Fibroblast of lung (primary cell): Measurements from ENCODE around the gene AZGP1. TPM values are rescaled to one million over a fixed set of nuclear protein-coding genes. Genes with fewer than 3 reads are reported as not detected.
A peak's percentile ranks its signal among the peaks of the same experiment; 100 is the strongest.

Experiments used
- DNase-seq, 2 donors: peaks; one replicate each; pipeline versions ENCODE4 v3.0.0 to v3.0.0-alpha.2; 2010; ENCODE audit warnings: low read depth in 2 of 2
- H2AFZ ChIP-seq: 2 replicates; pipeline ENCODE4 v1.5.1; 2012; ENCODE audit warnings: low read length, control low read depth, inconsistent platforms
- H3K27ac ChIP-seq: 2 replicates; pipeline ENCODE4 v1.5.1; 2011; ENCODE audit warnings: low read length, control low read depth; ENCODE audit not compliant: insufficient read depth
- H3K27me3 ChIP-seq: 2 replicates; pipeline ENCODE4 v1.5.1; 2011; ENCODE audit warnings: mild to moderate bottlenecking, low read length; ENCODE audit not compliant: control insufficient read depth, insufficient read depth
- H3K36me3 ChIP-seq: 2 replicates; pipeline ENCODE4 v1.5.1; 2011; ENCODE audit warnings: low read length; ENCODE audit not compliant: control insufficient read depth, insufficient read depth
- H3K4me1 ChIP-seq: 2 replicates; pipeline ENCODE4 v1.5.1; 2011; ENCODE audit warnings: low read length; ENCODE audit not compliant: control insufficient read depth, insufficient read depth; ENCODE audit errors: extremely low read depth
- H3K4me2 ChIP-seq: 2 replicates; pipeline ENCODE4 v1.5.1; 2011; ENCODE audit warnings: low read length, control low read depth; ENCODE audit not compliant: insufficient read depth; ENCODE audit errors: extremely low read depth
- H3K4me3 ChIP-seq, 4 experiments: fragments of 200-600 bp in 1 of 4; sonication (generic) in 1 of 4; replicated peaks in 1 of 4; 2 replicates each; pipeline ENCODE4 v1.5.1; 2011 to 2016; ENCODE audit warnings: low read length in 4 of 4, low read depth in 3 of 4, mild to moderate bottlenecking in 3 of 4, control low read depth in 2 of 4, inconsistent platforms in 1 of 4, mixed read lengths in 1 of 4; ENCODE audit not compliant: insufficient read depth in 1 of 4; ENCODE audit errors: control extremely low read depth in 1 of 4
- H3K79me2 ChIP-seq: 2 replicates; pipeline ENCODE4 v1.5.1; 2012; ENCODE audit warnings: mild to moderate bottlenecking, low read length, inconsistent platforms; ENCODE audit not compliant: control insufficient read depth, insufficient read depth
- H3K9ac ChIP-seq: 2 replicates; pipeline ENCODE4 v1.5.1; 2011; ENCODE audit warnings: mild to moderate bottlenecking, low read length, control low read depth; ENCODE audit not compliant: insufficient read depth
- H3K9me3 ChIP-seq: 2 replicates; pipeline ENCODE4 v1.5.1; 2012; ENCODE audit warnings: low read depth, low read length; ENCODE audit not compliant: control insufficient read depth, insufficient read depth
- H4K20me1 ChIP-seq: 2 replicates; pipeline ENCODE4 v1.5.1; 2011; ENCODE audit warnings: low read length; ENCODE audit not compliant: control insufficient read depth, insufficient read depth; ENCODE audit errors: extremely low read depth
- EZH2 ChIP-seq: IDR thresholded peaks from 2 replicates; pipeline ENCODE4 v1.5.1; 2012; ENCODE audit warnings: low read length, control low read depth, mild to moderate bottlenecking; ENCODE audit errors: missing control alignments
- polyA minus RNA-seq: library from RNA; depleted of rRNA, polyadenylated mRNA; stranded (reverse); fragments of >200 nt; gene quantifications from 2 replicates; pipeline ENCODE4 v1.2.3, GENCODE V29; 2011; ENCODE audit warnings: low replicate concordance
- polyA plus RNA-seq, 2 donors: library from polyadenylated mRNA; depleted of rRNA in 1 of 2; stranded (reverse) in 1 of 2; unstranded in 1 of 2; fragments of >200 nt; gene quantifications; 2 replicates each; pipeline ENCODE4 v1.2.1, GENCODE V29; 2011 to 2012; ENCODE audit warnings: missing spikeins in 1 of 2
- total RNA-seq: library from RNA; depleted of rRNA; stranded (reverse); fragments of >200 nt; gene quantifications from 2 replicates; pipeline ENCODE4 v1.2.1, GENCODE V29; 2014
- TF ChIP-seq, protein P1 (sequence below), 2 donors: IDR thresholded peaks in 1 of 2; conservative IDR thresholded peaks in 1 of 2; 1 replicate in 1 of 2; 2 replicates in 1 of 2; pipeline ENCODE4 v1.5.1; 2011 to 2012; ENCODE audit warnings: low read length in 2 of 2, control low read depth in 1 of 2, inconsistent platforms in 1 of 2, low read depth in 1 of 2, mild to moderate bottlenecking in 1 of 2

AZGP1 gene
- total RNA-seq = not detected in 2 replicates
- not detected in 2 replicates for polyA plus RNA-seq
- not detected in 2 replicates for polyA plus RNA-seq (2012)
- not detected in 2 replicates for polyA minus RNA-seq

DNA sequence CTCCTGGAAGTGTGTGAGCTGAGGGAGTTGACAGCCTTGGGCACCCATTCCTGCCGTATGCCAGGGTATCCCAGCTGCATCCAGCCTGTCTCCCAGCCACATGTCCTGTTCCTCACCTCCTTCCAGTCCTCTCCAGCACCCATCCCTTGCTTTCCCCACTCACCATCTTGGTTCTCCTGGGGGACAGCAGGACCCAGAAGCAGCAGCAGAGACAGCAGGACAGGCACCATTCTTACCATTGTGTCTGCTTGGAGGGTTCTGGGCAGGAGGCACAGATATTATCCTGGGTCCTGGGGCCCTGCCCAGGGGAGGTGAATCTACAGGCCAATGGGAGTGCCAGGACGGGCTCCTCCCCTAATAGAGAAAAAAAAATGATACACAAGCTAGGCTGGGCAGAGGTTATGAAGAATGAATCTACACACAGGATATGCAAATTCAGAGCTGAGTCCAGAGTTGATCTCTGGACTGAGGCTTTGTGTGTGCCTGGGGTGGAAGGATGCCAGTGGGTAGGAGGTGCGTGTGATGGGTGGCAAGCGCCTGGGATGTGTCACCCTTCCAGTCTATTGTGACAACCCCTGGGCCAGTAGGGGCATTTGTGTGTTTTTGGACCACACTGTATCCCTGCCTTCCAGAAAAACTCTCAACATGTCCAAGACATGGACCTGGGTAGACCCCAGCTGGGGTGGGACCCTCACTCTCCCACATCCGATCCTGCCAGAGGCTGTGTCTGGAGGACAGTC, at the start of gene AZGP1:
AZGP1 (minus strand) TSS at position 250 of the 740 bp plus-strand sequence; CDS start at position 239, 11 bp downstream.
- no peaks in the 10 kb centered on the region for H3K79me2 ChIP-seq
- no peaks in the 10 kb centered on the region for H3K27me3 ChIP-seq
- TF ChIP-seq EZH2 = no peak
- TF ChIP-seq, protein P1, sequence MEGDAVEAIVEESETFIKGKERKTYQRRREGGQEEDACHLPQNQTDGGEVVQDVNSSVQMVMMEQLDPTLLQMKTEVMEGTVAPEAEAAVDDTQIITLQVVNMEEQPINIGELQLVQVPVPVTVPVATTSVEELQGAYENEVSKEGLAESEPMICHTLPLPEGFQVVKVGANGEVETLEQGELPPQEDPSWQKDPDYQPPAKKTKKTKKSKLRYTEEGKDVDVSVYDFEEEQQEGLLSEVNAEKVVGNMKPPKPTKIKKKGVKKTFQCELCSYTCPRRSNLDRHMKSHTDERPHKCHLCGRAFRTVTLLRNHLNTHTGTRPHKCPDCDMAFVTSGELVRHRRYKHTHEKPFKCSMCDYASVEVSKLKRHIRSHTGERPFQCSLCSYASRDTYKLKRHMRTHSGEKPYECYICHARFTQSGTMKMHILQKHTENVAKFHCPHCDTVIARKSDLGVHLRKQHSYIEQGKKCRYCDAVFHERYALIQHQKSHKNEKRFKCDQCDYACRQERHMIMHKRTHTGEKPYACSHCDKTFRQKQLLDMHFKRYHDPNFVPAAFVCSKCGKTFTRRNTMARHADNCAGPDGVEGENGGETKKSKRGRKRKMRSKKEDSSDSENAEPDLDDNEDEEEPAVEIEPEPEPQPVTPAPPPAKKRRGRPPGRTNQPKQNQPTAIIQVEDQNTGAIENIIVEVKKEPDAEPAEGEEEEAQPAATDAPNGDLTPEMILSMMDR (conservative IDR thresholded peaks at IDR 0.05 in 1 of 2, IDR thresholded peaks at IDR 0.05 in 1 of 2; ENCODE audit: low read depth in 1 of 2, low read length in 2 of 2) = no peak
- no peaks in the 10 kb centered on the region for H4K20me1 ChIP-seq
- H2AFZ ChIP-seq = no peak within 1 kb of the TSS
- H3K27ac ChIP-seq = no peak within 1 kb of the TSS
- no peaks in the 10 kb centered on the region for H3K4me1 ChIP-seq
- peak in 1 of 2 donors; percentile 4 for DNase-seq
- no peaks in the 10 kb centered on the region for H3K9me3 ChIP-seq
- H3K36me3 ChIP-seq = no peaks in the 10 kb centered on the region
- H3K9ac ChIP-seq = no peak within 1 kb of the TSS
- no peak within 1 kb of the TSS for H3K4me2 ChIP-seq
- H3K4me3 ChIP-seq = no peak within 1 kb of the TSS

DNA sequence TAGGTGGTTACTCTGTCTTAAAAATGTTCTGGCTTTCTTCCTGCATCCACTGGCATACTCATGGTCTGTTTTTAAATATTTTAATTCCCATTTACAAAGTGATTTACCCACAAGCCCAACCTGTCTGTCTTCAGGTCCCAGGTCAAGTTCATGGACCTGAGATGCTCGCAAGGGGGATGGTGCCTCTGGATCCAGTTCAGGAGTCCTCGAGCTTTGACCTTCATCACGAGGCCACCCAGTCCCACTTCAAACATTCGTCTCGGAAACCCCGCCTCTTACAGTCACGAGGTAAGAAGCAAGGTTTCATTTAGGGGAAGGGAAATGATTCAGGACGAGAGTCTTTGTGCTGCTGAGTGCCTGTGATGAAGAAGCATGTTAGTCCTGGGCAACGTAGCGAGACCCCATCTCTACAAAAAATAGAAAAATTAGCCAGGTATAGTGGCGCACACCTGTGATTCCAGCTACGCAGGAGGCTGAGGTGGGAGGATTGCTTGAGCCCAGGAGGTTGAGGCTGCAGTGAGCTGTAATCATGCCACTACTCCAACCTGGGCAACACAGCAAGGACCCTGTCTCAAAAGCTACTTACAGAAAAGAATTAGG, 48.3 kb upstream of the AZGP1 start:
- no peak for DNase-seq
- H3K9me3 ChIP-seq = no peaks in the 10 kb centered on the region
- H3K4me2 ChIP-seq = no peak overlapping the region
- no peak overlapping the region for H3K27ac ChIP-seq
- no peaks in the 10 kb centered on the region for H3K27me3 ChIP-seq
- H3K4me1 ChIP-seq = no peaks in the 10 kb centered on the region
- H4K20me1 ChIP-seq = no peaks in the 10 kb centered on the region
- H3K79me2 ChIP-seq = peaks cover 19% of the 10 kb centered on the region
- H3K9ac ChIP-seq = no peak overlapping the region
- H2AFZ ChIP-seq = no peak overlapping the region
- H3K4me3 ChIP-seq = no peak overlapping the region
- TF ChIP-seq, protein P1 (conservative IDR thresholded peaks at IDR 0.05 in 1 of 2, IDR thresholded peaks at IDR 0.05 in 1 of 2; ENCODE audit: low read depth in 1 of 2, low read length in 2 of 2) = no peak
- no peak for TF ChIP-seq EZH2
- H3K36me3 ChIP-seq = peaks cover 15% of the 10 kb centered on the region

DNA sequence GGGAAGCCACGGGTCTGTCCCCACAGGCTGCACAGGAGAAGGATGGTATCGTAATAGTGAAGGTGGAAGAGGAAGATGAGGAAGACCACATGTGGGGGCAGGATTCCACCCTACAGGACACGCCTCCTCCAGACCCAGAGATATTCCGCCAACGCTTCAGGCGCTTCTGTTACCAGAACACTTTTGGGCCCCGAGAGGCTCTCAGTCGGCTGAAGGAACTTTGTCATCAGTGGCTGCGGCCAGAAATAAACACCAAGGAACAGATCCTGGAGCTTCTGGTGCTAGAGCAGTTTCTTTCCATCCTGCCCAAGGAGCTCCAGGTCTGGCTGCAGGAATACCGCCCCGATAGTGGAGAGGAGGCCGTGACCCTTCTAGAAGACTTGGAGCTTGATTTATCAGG, 47.7 kb upstream of the AZGP1 start:
- no peak overlapping the region for H2AFZ ChIP-seq
- H3K36me3 ChIP-seq = peaks cover 15% of the 10 kb centered on the region
- no peaks in the 10 kb centered on the region for H3K9me3 ChIP-seq
- TF ChIP-seq EZH2 = no peak
- TF ChIP-seq, protein P1 (conservative IDR thresholded peaks at IDR 0.05 in 1 of 2, IDR thresholded peaks at IDR 0.05 in 1 of 2; ENCODE audit: low read depth in 1 of 2, low read length in 2 of 2) = no peak
- H3K27me3 ChIP-seq = no peaks in the 10 kb centered on the region
- DNase-seq = no peak
- H3K9ac ChIP-seq = no peak overlapping the region
- H4K20me1 ChIP-seq = no peaks in the 10 kb centered on the region
- no peak overlapping the region for H3K4me3 ChIP-seq
- no peak overlapping the region for H3K4me2 ChIP-seq
- H3K79me2 ChIP-seq = peaks cover 25% of the 10 kb centered on the region
- no peak overlapping the region for H3K27ac ChIP-seq
- no peaks in the 10 kb centered on the region for H3K4me1 ChIP-seq
